A549 (cell line): ENCODE data around the gene PCNX1. TPM values are rescaled to one million over a fixed set of nuclear protein-coding genes. Genes with fewer than 3 reads are reported as not detected.

Experiments used
- ATAC-seq, 2 experiments: fragments of 200-7000 bp in 1 of 2; fragments of >200 bp in 1 of 2; cut with Nextera tagmentation in 1 of 2; cut with Tn5 transposase in 1 of 2; 3 replicates each; pipeline versions ENCODE4 v1.8.0 to v1.9.1; 2018 to 2020; ENCODE audit warnings: mild to moderate bottlenecking in 1 of 2, moderate library complexity in 1 of 2
- CTCF ChIA-PET: fragments of 300-600 bp; sonication (Branson Sonifier 250); formaldehyde crosslinking; extraction: SDS; loops from one replicate; lab custom pipeline; 2021; ENCODE audit warnings: antibody characterized with exemption, inconsistent platforms; lab: Yijun Ruan, JAX
- POLR2A ChIA-PET: fragments of 350-600 bp; formaldehyde crosslinking; extraction: SDS; loops from one replicate; lab custom pipeline; 2021; ENCODE audit warnings: antibody characterized with exemption, inconsistent platforms; lab: Yijun Ruan, JAX
- DNase-seq, 2 experiments: peaks; one replicate each; pipeline versions ENCODE4 v3.0.0 to v3.0.0-alpha.2; 2011 to 2016; ENCODE audit warnings: low read depth in 1 of 2, low spot score in 1 of 2
- FAIRE-seq: peaks from 2 replicates; lab custom pipeline; 2011; peaks lifted over from hg19 to GRCh38; lab: Jason Lieb, UNC
- H3K27ac ChIP-seq, 2 experiments: fragments of >200 bp; sonication (Bioruptor Twin); formaldehyde crosslinking; 3 replicates each; pipeline ENCODE4 v1.5.1; 2016 to 2017
- H3K4me1 ChIP-seq: fragments of >200 bp; sonication (Bioruptor Twin); formaldehyde crosslinking; 3 replicates; pipeline ENCODE4 v1.6.1; 2016
- H3K4me2 ChIP-seq: fragments of >200 bp; sonication (Bioruptor Twin); formaldehyde crosslinking; 3 replicates; pipeline ENCODE4 v1.6.1; 2016
- H3K4me3 ChIP-seq: fragments of >200 bp; sonication (Bioruptor Twin); formaldehyde crosslinking; 3 replicates; pipeline ENCODE4 v1.5.1; 2016
- H3K9me3 ChIP-seq: fragments of >200 bp; sonication (Bioruptor Twin); formaldehyde crosslinking; 3 replicates; pipeline ENCODE4 v1.6.1; 2016
- BCL3 ChIP-seq: fragments of >200 bp; sonication (Bioruptor Twin); formaldehyde crosslinking; IDR thresholded peaks from 3 replicates; pipeline ENCODE4 v1.6.1; 2016
- BHLHE40 ChIP-seq: IDR thresholded peaks from 2 replicates; pipeline ENCODE4 v1.6.1; 2012; ENCODE audit warnings: low read depth, low read length, inconsistent platforms
- CBX2 ChIP-seq: fragments of 200-600 bp; sonication (generic); IDR thresholded peaks from 2 replicates; pipeline ENCODE4 v1.6.1; 2016; ENCODE audit warnings: low read depth, mild to moderate bottlenecking, borderline replicate concordance
- CBX8 ChIP-seq: fragments of 200-600 bp; sonication (generic); IDR thresholded peaks from 2 replicates; pipeline ENCODE4 v1.6.1; 2016
- CHD4 ChIP-seq: fragments of 200-600 bp; sonication (generic); IDR thresholded peaks from 2 replicates; pipeline ENCODE4 v1.6.1; 2016; ENCODE audit warnings: antibody characterized with exemption, mild to moderate bottlenecking, borderline replicate concordance
- EHMT2 ChIP-seq: fragments of 200-600 bp; sonication (generic); IDR thresholded peaks from 2 replicates; pipeline ENCODE4 v1.6.1; 2016; ENCODE audit warnings: antibody characterized with exemption, low read depth, mild to moderate bottlenecking, moderate library complexity
- GATA3 ChIP-seq: IDR thresholded peaks from 2 replicates; pipeline ENCODE4 v1.6.1; 2012; ENCODE audit warnings: borderline replicate concordance
- HEYL ChIP-seq: fragments of 250-450 bp; sonication (Bioruptor Pico); IDR thresholded peaks from 2 replicates; pipeline ENCODE4 v1.8.0; 2021; ENCODE audit warnings: mild to moderate bottlenecking, moderate library complexity
- HOXA7 ChIP-seq: fragments of 250-450 bp; sonication (Bioruptor Pico); IDR thresholded peaks from 2 replicates; pipeline ENCODE4 v1.5.0; 2020; ENCODE audit warnings: mild to moderate bottlenecking, moderate library complexity
- HOXB5 ChIP-seq: fragments of 250-450 bp; sonication (Bioruptor Pico); IDR thresholded peaks from 2 replicates; pipeline ENCODE4 v1.5.0; 2020; ENCODE audit warnings: mild to moderate bottlenecking, moderate library complexity
- KDM1A ChIP-seq: fragments of 200-600 bp; sonication (generic); IDR thresholded peaks from 2 replicates; pipeline ENCODE4 v1.6.1; 2016; ENCODE audit warnings: low read depth, mild to moderate bottlenecking
- MAFK ChIP-seq: fragments of 450-650 bp; IDR thresholded peaks from 2 replicates; pipeline ENCODE4 v1.6.1; 2014; ENCODE audit not compliant: partially characterized antibody
- MYC ChIP-seq: IDR thresholded peaks from 2 replicates; pipeline ENCODE4 v1.6.1; 2012; ENCODE audit warnings: mild to moderate bottlenecking, inconsistent platforms, low read length, improper control_type of control experiment, borderline replicate concordance
- NFE2L2 ChIP-seq: fragments of 150-350 bp; conservative IDR thresholded peaks from 2 replicates; pipeline ENCODE4 v1.6.1; 2014; ENCODE audit warnings: low read length
- PHF8 ChIP-seq: fragments of 200-600 bp; sonication (generic); IDR thresholded peaks from 2 replicates; pipeline ENCODE4 v1.6.1; 2016; ENCODE audit warnings: low read depth, mild to moderate bottlenecking, antibody characterized with exemption, moderate library complexity, borderline replicate concordance
- RAD21 ChIP-seq, 2 experiments: fragments of >200 bp in 1 of 2; sonication (Bioruptor Twin) in 1 of 2; formaldehyde crosslinking in 1 of 2; IDR thresholded peaks in 1 of 2; conservative IDR thresholded peaks in 1 of 2; 2 replicates in 1 of 2; 3 replicates in 1 of 2; pipeline ENCODE4 v1.6.1; 2012 to 2018; ENCODE audit warnings: inconsistent platforms in 1 of 2
- TFCP2L1 ChIP-seq: fragments of 250-450 bp; sonication (Bioruptor Pico); IDR thresholded peaks from 2 replicates; pipeline ENCODE4 v1.5.0; 2021; ENCODE audit warnings: mild to moderate bottlenecking
- ZC3H11A ChIP-seq: fragments of 450-650 bp; IDR thresholded peaks from 2 replicates; pipeline ENCODE4 v1.6.1; 2014; ENCODE audit warnings: antibody characterized with exemption, mild to moderate bottlenecking
- ZFP36 ChIP-seq: fragments of 450-650 bp; IDR thresholded peaks from 2 replicates; pipeline ENCODE4 v1.6.1; 2014; ENCODE audit warnings: borderline replicate concordance; ENCODE audit not compliant: partially characterized antibody
- WGBS: methylation state at CpG from one replicate; pipeline ENCODE4 v1.1.6; 2017; ENCODE audit errors: missing lambda C conversion rate; 5-methylcytosine and 5-hydroxymethylcytosine counted together
- polyA plus RNA-seq, 4 experiments: library from polyadenylated mRNA; depleted of rRNA in 3 of 4; stranded (reverse); fragments of >200 nt; fragmentation: RNase III in 1 of 4; extraction: RNeasy Plus Mini Kit Qiagen cat#74134 plus additional on column Dnase treatment in 1 of 4; gene quantifications; 2 replicates in 3 of 4; 3 replicates in 1 of 4; pipeline ENCODE4 v1.2.3, GENCODE V29; 2011 to 2017
- TF ChIP-seq, protein P1 (sequence below): fragments of 250-450 bp; sonication (Bioruptor Pico); IDR thresholded peaks from 2 replicates; pipeline ENCODE4 v1.5.0; 2021; ENCODE audit warnings: mild to moderate bottlenecking, moderate library complexity, borderline replicate concordance
- TF ChIP-seq, protein P2 (sequence below): fragments of >200 bp; sonication (Bioruptor Twin); formaldehyde crosslinking; IDR thresholded peaks from 2 replicates; pipeline ENCODE4 v1.6.1; 2016
- TF ChIP-seq, protein P3 (sequence below): fragments of >200 bp; sonication (Bioruptor Twin); formaldehyde crosslinking; IDR thresholded peaks from 3 replicates; pipeline ENCODE4 v1.5.1; 2016

PCNX1 gene
- polyA plus RNA-seq, 2 of the 4 experiments (the other 2 are of a cell fraction): 10.4 to 45.0 TPM

DNA sequence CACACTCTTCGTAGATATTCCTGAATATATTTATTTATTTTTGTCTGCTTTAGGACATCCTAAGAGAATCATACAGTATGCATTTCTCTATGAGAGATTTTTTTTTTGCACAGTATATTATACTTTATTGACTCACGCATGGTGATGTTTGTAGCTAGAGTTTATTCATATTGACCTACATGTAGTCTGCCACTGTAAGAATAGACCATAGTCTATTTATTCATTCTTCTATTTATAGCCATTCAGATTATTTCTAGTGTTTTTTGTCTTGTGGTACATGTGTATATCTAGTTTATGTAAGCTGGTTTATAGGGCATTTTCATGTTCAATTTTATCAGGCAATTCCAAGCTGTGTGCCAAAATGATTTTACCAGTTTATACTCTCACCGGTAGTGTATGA, 45.2 kb downstream of the PCNX1 start:
- Histone ChIP-seq H3K4me3 (no peak overlapping the region), H3K4me2 (no peak overlapping the region), H3K9me3 (no peaks in the 10 kb centered on the region), H3K4me1 (peaks cover 6% of the 10 kb centered on the region; the same call in 1 of the 3 replicates), H3K27ac (no peak overlapping the region)
- no peak for TF ChIP-seq GATA3
- no peak for TF ChIP-seq PHF8
- no peak for TF ChIP-seq BHLHE40
- TF ChIP-seq HOXB5 (CRISPR knock-in tag): no peak
- TF ChIP-seq RAD21 (conservative IDR thresholded peaks at IDR 0.05 in 1 of 2, IDR thresholded peaks at IDR 0.05 in 1 of 2): no peak
- no peak for TF ChIP-seq ZC3H11A
- CTCF ChIA-PET: interaction anchor here (1.4 to 6.0 kb wide), 3 partner anchors 20 to 135 kb away, joined by 3 to 53 read pairs (median 17); partner anchors contain the start of gene PCNX1
- FAIRE-seq (no peak), DNase-seq (no peak), ATAC-seq (no peak)
- WGBS: 95% methylated on average over 3 of the region's 3 CpGs
- POLR2A ChIA-PET: interaction anchor here (0.6 kb wide), 1 partner anchor 13 kb away, joined by 3 read pairs; no protein-coding TSS in a partner anchor

DNA sequence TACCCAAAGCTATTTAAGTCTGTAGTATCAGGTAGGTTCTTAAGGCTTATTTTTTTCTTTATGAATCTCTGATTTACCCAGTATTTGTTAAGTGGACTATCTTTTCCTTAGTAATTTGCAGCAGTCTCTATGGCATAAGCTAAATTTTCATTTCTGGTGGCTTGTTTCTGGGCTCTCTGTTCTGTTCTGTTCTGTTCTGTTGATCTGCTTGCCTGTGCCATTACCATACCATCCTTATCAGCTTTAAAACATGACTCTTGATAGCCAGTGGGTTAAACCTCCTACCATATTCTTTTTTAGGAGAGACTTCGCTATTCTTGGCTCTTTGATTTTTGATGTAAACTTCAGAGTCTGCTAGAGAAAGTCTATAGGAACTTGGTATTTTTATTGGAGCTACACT, 46.8 kb downstream of the PCNX1 start:
- Histone ChIP-seq H3K9me3 (no peaks in the 10 kb centered on the region), H3K4me2 (no peak overlapping the region), H3K4me1 (peaks cover 6% of the 10 kb centered on the region; the same call in 1 of the 3 replicates), H3K4me3 (no peak overlapping the region), H3K27ac (no peak overlapping the region)
- POLR2A ChIA-PET: no interaction called here
- no peak for DNase-seq
- ATAC-seq: no peak
- CTCF ChIA-PET: interaction anchor here (0.7 to 6.0 kb wide), 6 partner anchors 8 to 137 kb away, joined by 3 to 53 read pairs (median 8); partner anchors contain the start of gene PCNX1
- FAIRE-seq: no peak
- TF ChIP-seq NFE2L2 (no peak), BCL3 (no peak), MYC (no peak), HOXA7 (CRISPR knock-in tag) (no peak), TFCP2L1 (CRISPR knock-in tag) (no peak), CBX8 (no peak), ZFP36 (no peak), EHMT2 (no peak), CHD4 (no peak), PHF8 (no peak), CBX2 (no peak), HEYL (no peak), KDM1A (no peak), MAFK (no peak)
- TF ChIP-seq, protein P1, sequence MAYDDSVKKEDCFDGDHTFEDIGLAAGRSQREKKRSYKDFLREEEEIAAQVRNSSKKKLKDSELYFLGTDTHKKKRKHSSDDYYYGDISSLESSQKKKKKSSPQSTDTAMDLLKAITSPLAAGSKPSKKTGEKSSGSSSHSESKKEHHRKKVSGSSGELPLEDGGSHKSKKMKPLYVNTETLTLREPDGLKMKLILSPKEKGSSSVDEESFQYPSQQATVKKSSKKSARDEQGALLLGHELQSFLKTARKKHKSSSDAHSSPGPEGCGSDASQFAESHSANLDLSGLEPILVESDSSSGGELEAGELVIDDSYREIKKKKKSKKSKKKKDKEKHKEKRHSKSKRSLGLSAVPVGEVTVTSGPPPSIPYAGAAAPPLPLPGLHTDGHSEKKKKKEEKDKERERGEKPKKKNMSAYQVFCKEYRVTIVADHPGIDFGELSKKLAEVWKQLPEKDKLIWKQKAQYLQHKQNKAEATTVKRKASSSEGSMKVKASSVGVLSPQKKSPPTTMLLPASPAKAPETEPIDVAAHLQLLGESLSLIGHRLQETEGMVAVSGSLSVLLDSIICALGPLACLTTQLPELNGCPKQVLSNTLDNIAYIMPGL (CRISPR knock-in tag): no peak
- TF ChIP-seq, protein P2, sequence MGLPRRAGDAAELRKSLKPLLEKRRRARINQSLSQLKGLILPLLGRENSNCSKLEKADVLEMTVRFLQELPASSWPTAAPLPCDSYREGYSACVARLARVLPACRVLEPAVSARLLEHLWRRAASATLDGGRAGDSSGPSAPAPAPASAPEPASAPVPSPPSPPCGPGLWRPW: no peak
- TF ChIP-seq, protein P3, sequence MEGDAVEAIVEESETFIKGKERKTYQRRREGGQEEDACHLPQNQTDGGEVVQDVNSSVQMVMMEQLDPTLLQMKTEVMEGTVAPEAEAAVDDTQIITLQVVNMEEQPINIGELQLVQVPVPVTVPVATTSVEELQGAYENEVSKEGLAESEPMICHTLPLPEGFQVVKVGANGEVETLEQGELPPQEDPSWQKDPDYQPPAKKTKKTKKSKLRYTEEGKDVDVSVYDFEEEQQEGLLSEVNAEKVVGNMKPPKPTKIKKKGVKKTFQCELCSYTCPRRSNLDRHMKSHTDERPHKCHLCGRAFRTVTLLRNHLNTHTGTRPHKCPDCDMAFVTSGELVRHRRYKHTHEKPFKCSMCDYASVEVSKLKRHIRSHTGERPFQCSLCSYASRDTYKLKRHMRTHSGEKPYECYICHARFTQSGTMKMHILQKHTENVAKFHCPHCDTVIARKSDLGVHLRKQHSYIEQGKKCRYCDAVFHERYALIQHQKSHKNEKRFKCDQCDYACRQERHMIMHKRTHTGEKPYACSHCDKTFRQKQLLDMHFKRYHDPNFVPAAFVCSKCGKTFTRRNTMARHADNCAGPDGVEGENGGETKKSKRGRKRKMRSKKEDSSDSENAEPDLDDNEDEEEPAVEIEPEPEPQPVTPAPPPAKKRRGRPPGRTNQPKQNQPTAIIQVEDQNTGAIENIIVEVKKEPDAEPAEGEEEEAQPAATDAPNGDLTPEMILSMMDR: no peak
- WGBS: 90% methylated on average over 1 of the region's 1 CpG
